ENCODE results near the gene TBC1D4. TPM values are rescaled to one million over a fixed set of nuclear protein-coding genes. Genes with fewer than 3 reads are reported as not detected.

The TBC1D4 gene, protein sequence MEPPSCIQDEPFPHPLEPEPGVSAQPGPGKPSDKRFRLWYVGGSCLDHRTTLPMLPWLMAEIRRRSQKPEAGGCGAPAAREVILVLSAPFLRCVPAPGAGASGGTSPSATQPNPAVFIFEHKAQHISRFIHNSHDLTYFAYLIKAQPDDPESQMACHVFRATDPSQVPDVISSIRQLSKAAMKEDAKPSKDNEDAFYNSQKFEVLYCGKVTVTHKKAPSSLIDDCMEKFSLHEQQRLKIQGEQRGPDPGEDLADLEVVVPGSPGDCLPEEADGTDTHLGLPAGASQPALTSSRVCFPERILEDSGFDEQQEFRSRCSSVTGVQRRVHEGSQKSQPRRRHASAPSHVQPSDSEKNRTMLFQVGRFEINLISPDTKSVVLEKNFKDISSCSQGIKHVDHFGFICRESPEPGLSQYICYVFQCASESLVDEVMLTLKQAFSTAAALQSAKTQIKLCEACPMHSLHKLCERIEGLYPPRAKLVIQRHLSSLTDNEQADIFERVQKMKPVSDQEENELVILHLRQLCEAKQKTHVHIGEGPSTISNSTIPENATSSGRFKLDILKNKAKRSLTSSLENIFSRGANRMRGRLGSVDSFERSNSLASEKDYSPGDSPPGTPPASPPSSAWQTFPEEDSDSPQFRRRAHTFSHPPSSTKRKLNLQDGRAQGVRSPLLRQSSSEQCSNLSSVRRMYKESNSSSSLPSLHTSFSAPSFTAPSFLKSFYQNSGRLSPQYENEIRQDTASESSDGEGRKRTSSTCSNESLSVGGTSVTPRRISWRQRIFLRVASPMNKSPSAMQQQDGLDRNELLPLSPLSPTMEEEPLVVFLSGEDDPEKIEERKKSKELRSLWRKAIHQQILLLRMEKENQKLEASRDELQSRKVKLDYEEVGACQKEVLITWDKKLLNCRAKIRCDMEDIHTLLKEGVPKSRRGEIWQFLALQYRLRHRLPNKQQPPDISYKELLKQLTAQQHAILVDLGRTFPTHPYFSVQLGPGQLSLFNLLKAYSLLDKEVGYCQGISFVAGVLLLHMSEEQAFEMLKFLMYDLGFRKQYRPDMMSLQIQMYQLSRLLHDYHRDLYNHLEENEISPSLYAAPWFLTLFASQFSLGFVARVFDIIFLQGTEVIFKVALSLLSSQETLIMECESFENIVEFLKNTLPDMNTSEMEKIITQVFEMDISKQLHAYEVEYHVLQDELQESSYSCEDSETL (N-terminal part only)
- 10 to 100 TPM in 2 of 3 donors, 1 to 10 TPM in 1; 5.2 to 13.9 (median 11.8) TPM for polyA plus RNA-seq

DNA sequence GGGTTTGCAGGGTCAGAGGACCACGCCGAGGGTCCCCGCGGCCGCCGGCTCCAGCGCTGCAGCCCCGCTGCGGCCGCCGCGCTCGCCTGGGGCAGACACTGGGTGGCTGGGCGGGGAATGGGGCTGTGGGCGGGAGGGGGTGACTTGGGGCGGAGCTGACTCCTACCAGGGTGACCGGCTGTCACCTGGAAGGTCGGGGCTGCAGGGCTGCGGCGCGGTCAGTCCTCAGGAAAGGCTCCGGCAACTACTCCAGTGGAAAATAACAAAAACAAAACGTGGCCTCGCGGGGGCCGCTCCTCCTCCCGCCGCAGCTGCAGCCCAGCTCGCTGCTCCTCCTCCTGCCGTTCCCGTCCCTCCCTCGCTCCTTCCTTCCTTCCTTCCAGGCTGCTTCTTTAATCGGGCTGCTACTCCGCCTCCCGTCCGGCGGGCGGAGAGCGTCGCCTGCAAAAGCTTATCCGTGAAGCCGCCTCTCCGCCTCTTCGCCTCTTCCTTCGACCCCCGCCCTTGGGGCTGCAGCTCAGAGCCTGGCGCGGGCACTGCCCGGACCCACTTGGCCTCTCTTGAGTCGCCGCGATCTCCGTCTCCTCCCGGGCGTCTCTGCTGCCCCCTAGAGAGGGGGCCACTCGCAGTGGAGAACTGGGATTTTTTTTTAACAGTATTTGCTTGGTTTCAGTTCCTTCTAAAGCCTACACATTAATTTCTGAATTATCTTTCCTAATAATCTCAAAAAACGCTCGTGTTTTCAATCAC, at the start of gene TBC1D4:
TSS of gene TBC1D4 (minus strand) at position 100 of the 750 bp plus-strand sequence. CDS start 402 bp downstream, outside the sequence.
- peak within 1 kb of the TSS; percentile 24 for H3K27ac ChIP-seq (ENCODE audit: low read depth, low read length)
- WGBS, 3 donors: 0 to 1% (median 0%) methylated on average over 57 to 58 of the region's 58 CpGs

DNA sequence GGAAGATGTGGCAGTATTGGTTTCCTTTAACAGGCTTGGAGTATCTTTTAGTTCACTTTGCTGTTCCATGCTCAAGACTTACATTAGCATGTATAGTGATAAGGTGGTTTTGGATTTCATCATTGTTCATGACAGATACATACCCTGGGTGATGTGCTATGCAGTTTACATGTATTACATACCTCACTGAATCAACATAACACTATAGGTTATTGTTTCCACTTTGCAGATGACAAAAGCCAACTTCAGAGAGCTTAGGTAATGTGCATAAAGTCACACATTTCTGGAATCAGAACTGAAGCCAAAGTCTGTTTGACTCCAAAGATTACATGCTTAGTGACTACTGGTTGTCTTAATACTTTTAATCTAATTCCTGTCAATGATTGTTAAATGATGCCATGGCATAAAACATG, 48.6 kb upstream of the TBC1D4 start:
- H3K27ac ChIP-seq (ENCODE audit: low read depth, low read length): no peak overlapping the region

DNA sequence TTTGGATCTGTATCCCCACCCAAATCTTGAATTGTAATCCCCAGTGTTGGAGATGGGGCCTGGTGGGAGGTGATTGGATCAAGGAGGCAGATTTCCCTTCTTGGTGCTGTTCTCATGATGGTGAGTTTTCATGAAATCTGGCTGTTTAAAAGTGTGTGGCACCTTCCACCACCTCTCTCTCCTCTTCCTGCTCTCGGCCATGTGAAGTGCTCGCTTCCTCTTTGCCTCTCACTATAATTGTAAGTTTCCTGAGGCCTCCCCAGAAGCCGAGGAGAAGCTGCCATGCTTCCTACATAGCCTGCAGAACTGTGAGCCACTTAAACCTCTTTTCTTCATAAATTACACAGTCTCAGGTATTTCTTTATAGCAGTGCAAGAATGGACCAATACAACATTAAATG, 40.0 kb upstream of the TBC1D4 start:
- H3K27ac ChIP-seq (ENCODE audit: low read depth, low read length): no peak overlapping the region
- 49 to 97% (median 67%) methylated on average over 3 of the region's 3 CpGs for WGBS, 3 donors

DNA sequence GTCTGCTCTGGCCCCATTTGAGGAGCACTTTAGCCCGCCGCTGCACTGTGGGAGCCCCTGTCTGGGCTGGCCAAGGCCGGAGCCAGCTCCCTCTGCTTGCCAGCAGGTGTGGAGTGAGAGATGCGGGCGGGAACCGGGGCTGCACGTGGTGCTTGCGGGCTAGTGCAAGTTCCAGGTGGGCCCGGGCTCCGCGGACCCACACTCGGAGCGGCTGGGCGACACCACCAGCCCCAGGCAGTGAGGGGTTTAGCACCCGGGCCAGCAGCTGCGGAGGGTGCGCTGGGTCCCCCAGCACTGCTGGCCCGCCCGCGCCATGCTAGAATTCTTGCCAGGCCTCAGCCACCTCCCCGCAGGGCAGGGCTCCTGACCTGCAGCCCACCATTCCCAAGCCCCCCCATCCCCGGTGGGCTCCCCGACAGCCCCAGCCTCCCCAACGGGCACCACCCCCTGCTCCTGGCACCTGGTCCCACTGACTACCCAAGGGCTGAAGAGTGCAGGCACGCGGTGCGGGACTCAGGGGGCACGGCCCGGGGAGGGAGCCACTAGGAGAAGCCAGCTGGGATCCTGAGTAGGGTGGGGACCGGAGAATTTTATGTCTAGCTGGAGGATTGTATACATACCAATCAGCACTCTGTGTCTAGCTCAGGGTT, 36.6 kb upstream of the TBC1D4 start:
- WGBS, 3 donors: 96 to 99% (median 96%) methylated on average over 27 to 30 of the region's 30 CpGs

DNA sequence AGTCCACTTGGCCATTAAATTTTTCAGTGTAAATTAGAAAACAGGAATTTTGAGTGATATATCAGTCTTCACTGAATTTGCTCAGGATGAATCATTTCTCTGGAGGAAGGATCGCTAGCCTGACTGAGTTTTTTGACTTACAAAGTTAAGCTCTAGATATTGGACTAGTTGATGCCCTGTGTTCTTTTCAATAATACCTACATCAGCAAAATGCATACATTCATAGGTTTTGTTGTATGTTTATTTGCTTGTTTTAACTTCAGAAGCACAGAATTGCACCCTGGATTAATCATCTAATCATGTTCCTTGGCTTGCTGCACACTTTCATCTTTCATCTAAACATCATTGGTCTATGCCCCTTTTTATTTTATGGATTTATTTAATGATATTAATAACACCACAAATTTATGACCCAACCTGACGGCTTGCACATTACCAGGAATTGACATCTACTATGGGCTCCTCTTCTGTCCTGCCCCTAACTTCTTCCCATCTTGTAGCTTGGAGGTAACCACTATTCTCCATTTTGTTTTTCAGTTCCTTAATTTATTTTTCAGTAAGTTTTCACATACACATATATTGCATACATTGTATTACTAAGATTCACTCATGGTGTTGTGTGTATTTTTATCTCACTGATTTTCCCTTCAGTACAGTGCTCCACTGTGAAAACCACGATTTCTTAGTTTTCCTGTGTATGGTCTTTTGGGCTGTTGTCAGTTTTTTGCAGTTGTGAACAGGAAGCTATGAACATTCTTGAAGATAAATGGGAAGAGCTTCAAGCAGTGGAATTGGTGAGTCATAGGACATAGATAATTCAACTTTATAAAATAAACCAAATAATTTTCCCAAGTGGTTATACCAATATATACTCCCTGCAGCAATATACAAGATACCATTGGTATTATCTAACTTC, 32.4 kb upstream of the TBC1D4 start:
- WGBS, 3 donors: 77 to 89% (median 77%) methylated on average over 3 of the region's 3 CpGs
- H3K27ac ChIP-seq (ENCODE audit: low read depth, low read length): no peak overlapping the region

More for the DNA sequence above, 36.6 kb upstream of the TBC1D4 start:
- no peak overlapping the region for H3K27ac ChIP-seq (ENCODE audit: low read depth, low read length)

DNA sequence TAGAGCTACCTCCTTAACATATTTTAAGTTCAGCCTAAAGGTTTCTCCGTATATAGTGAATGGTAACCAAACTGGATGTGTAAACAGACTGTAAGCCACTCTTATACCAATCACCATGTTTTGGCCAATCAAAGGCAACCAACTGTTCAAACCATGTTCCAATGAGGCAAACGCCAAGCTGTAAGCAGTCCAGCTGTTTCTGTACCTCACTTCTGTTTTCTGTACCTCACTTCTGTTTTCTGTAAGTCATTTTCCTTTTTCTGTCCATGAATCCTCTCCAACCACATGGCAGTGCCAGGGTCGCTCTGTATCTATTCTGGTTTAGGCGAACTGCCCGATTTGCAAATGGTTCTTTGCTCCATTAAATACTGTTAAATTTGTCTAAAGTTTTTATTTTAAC, 31.3 kb upstream of the TBC1D4 start:
- no peak overlapping the region for H3K27ac ChIP-seq (ENCODE audit: low read depth, low read length)
- WGBS, 3 donors: 84 to 90% (median 86%) methylated on average over 5 of the region's 5 CpGs

DNA sequence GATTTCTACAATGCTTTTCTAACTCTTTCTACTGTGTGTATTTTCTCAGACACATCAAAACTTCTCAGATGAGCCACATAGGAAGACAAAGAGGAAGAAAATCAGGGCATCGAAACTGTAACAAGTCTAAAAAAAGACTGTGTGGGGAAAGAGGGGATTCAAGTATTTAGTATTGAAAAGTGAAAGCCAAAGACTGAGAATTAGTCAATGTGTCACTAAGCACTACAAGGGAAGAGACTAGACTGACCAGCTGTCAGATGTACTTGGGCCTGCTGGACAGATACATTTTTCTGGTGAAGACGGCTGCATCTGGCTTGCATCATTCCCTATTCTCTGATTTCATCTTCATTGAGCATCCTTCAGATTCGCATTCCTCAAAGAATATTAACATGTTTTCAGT, 30.3 kb upstream of the TBC1D4 start:
- no peak overlapping the region for H3K27ac ChIP-seq (ENCODE audit: low read depth, low read length)
- 71 to 91% (median 79%) methylated on average over 3 of the region's 3 CpGs for WGBS, 3 donors

DNA sequence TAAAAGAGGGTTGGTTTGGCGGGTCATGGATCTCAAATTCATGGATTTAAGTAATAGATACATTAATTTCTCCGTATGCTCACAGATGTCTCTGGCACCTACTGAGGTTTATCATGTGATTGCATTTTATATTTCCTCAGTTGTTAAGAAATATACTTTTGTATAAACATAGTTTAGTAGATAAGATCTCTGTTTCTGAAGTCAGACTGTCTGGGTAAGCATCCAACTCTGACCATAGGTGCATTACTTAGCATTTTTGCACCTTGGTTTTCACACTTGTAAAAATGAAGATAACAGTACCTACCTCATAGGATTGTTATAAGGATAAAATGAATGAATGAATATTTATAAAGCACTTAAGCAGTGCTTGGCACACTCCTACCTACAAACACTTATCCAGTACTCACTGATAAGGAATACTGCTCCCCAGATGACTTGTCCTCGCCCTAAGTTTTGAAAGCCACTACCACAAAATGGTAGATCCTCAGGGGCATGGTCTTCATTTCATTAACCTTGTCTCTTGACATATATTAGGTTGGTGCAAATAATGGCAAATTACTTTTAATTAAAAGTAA, 29.2 kb upstream of the TBC1D4 start:
- 87 to 94% (median 90%) methylated on average over 3 of the region's 3 CpGs for WGBS, 3 donors
- H3K27ac ChIP-seq (ENCODE audit: low read depth, low read length): no peak overlapping the region

DNA sequence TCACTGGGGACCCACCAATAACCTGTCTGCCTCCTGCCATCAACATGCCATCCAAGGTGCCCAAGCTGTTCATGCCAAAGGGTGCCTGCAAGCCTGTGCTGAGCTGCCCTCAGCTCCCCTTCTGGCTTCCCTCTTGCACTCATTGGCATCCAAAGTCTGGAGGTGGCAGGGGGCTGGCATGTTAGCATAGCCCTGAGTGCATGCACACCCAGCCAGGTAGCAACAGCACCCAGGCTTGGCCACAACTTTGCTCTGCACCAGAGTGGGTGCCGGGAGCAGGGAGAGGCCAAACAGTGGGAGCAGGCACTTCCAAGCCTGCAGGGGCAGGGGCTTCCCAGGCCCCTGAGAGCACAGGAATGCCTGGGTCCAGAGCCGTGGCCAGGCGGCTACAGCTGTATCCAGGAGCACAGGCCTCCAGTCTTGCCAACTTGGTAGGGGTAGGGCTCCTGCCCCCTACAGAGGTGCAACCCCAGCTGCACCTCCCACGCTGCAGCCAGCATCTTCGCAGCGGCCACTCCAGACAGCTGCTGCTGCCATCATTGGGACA, 26.1 kb upstream of the TBC1D4 start:
- no peak overlapping the region for H3K27ac ChIP-seq (ENCODE audit: low read depth, low read length)
- 92 to 94% (median 94%) methylated on average over 6 of the region's 6 CpGs for WGBS, 3 donors

DNA sequence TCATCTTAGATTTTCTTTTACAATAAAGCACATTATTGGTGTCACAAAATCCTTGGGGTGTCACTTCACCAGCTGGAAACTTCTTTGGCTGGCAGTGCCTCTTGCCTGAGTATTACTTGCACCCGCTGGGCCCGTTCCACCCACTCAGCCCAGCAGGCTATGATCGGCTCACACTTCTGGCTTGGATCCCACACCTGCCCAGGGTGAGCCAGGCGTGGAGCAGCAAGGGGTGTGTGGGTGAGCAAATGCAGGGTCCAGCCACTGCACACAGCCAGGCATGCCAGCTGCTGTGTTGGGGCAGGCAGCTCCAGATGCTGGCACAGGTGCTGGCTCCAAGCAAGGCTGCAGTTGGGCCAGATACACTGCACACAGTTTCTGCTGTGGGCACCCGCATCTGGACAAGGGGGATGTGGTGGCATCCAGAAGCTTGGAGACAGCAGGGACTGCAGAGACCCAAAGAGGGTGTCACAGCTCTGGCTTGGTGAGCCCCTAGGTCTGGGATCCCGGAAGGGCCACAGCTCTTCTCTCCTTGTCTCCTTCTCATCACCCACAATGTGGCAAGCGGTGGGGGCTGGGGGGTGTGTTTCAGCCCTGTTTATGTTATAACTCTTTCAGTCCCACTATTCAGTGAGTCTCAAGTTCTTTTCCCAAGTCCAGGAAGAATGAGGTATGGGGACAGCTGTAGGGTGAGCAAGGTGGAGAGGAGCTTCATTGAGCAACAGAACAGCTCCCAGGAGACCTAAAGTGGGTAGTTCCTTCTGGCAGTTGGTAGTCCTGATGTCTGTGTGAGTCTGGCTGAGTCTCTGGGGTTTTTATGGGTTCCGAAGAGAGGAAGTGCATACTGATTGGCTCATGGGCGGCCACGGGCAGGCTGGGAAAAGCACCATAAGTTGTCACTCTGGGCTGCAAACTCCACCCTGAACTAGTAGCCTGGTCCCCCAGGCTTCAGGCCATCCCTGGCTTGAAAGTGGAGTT, 25.3 kb upstream of the TBC1D4 start:
- WGBS, 3 donors: 80 to 88% (median 82%) methylated on average over 10 of the region's 10 CpGs
- no peak overlapping the region for H3K27ac ChIP-seq (ENCODE audit: low read depth, low read length)

DNA sequence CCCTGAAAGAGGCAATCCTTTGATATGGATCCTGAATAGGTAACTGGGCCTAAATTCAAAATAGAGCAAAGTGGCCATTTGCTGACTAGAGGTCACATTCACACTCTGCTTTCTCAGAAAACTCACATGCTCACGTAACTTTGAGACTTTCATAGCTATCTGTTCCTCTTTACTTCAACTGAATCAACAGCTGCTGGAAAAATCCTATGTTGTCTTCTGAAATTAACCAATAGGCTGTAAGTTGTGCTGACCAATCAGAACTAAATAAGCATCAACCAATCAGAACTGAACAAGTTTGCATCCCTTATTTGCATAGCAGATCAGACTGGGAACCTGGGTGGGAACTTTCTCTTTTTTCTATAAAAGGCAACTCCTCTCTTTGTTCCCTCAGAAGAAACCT, 24.0 kb upstream of the TBC1D4 start:
- H3K27ac ChIP-seq (ENCODE audit: low read depth, low read length): no peak overlapping the region
- WGBS, 3 donors: 71 to 89% (median 83%) methylated on average over 1 of the region's 1 CpG

DNA sequence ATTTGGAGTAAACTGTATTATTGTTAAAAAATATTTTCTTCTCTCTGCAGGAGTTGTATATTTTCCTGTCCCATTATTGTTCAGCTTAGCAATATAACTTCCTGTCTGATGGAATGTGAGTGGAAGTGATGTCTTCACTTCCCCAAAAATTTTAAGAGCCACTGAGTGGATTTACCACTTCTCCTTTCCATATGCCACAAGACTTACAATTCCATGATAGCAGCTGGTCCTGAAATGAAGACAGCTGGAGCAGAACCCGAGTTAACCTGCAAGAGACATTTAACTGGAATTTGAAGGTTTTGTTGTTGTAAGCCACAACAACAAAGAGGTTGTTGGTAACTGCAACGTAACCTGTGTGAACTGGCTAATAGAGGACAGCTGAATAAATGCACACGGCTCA, 23.4 kb upstream of the TBC1D4 start:
- 41 to 60% (median 57%) methylated on average over 3 of the region's 3 CpGs for WGBS, 3 donors

DNA sequence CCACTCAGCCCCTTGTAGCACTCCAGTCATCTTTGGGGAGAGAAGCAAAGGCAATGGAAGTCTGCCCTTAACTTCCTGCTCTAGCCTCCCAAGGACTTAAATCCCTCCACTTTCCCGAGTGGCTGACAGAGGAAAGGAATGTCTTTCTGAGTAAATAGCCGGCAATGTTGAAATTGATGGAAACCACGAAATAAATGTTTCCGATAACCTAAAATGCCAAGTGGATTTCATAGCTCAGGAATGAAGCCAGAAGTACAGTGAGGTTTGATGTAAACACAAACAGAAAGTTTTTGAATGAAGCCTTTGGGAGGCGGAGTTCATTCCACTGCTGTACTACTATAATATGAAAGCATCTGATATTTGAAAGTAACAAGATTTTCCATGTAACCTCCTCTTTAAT, 14.0 kb upstream of the TBC1D4 start:
- WGBS, 3 donors: 78 to 87% (median 82%) methylated on average over 5 of the region's 5 CpGs
- no peak overlapping the region for H3K27ac ChIP-seq (ENCODE audit: low read depth, low read length)

More for the DNA sequence above, 23.4 kb upstream of the TBC1D4 start:
- no peak overlapping the region for H3K27ac ChIP-seq (ENCODE audit: low read depth, low read length)

DNA sequence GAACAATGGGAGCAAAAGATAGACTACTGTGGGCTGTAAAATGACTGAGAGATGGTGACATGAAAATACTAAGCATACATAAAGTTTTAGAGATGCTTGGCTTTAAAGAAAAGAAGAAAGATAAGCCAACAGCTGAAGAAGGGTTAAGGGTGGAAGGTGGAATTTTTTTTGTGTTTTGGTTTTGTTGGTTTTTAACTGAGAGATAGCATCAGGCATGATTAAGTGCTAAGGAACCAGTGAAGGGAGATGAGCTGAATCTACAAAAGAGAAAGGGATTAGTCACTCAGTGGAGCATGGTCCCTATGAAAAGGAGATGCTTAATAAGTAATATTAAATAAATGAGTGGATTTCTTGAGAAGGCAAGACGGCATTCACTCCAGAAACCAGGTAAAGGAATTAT, 12.5 kb upstream of the TBC1D4 start:
- no peak overlapping the region for H3K27ac ChIP-seq (ENCODE audit: low read depth, low read length)
- 71 to 90% (median 76%) methylated on average over 1 of the region's 1 CpG for WGBS, 3 donors

DNA sequence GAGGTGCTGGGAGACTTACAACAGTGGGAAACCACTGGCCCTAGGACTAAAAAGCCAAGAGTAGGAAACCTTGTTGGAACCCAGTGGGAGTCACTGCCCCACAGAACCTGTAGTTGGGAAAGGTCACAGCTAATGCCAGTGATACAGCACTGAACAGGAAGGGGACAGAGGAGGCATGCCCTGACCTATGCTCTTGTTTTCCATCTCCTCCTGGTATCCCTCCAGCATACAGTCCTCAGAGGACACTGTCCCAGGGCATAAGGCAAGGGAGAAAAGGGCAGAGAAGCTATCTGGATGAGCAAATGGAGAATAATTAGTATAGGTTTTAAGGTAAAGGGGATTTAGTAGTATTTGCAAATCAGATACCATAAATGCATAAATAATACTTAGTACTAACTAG, 11.2 kb upstream of the TBC1D4 start:
- no peak overlapping the region for H3K27ac ChIP-seq (ENCODE audit: low read depth, low read length)
